Activated CD4-positive, alpha-beta T cell treated with anti-CD3 and anti-CD28 coated beads, Interleukin-2, amount 10 ng/mL, durations not matched to agents 7 days and 5 days (primary cell): Measurements from ENCODE around the gene RPP40. TPM values are rescaled to one million over a fixed set of nuclear protein-coding genes. Genes with fewer than 3 reads are reported as not detected.
"Not testable (repeated sequence)": the region's sequence is repeated elsewhere in the genome, so short reads cannot be mapped to it uniquely, and the experiment has no call there.

Experiments
- CTCF ChIA-PET: fragments of 350-600 bp; sonication (Branson Sonifier 250); formaldehyde crosslinking; loops from one replicate; lab custom pipeline; 2021; ENCODE audit warnings: antibody characterized with exemption; lab: Charles Lee
- POLR2A ChIA-PET: fragments of 350-600 bp; sonication (Branson Sonifier 250); formaldehyde crosslinking; loops from one replicate; lab custom pipeline; 2021; ENCODE audit warnings: antibody characterized with exemption; lab: Charles Lee
- DNase-seq: peaks from one replicate; pipeline ENCODE4 v3.0.0-alpha.2; 2020
- H3K27ac Mint-ChIP-seq: one replicate; pipeline ENCODE4 v1.8.0; 2021; ENCODE audit warnings: mild to moderate bottlenecking, moderate library complexity, mixed read lengths
- H3K27me3 Mint-ChIP-seq: one replicate; pipeline ENCODE4 v1.8.0; 2021; ENCODE audit warnings: mixed read lengths
- H3K36me3 Mint-ChIP-seq: one replicate; pipeline ENCODE4 v1.8.0; 2021; ENCODE audit warnings: low read depth, mixed read lengths
- H3K4me1 Mint-ChIP-seq: one replicate; pipeline ENCODE4 v1.8.0; 2021; ENCODE audit warnings: mixed read lengths
- H3K4me3 Mint-ChIP-seq: one replicate; pipeline ENCODE4 v1.8.0; 2021; ENCODE audit warnings: mild to moderate bottlenecking, moderate library complexity, mixed read lengths
- H3K9me3 Mint-ChIP-seq: one replicate; pipeline ENCODE4 v1.8.0; 2021; ENCODE audit warnings: mixed read lengths
- total RNA-seq, 2 experiments: library from RNA; stranded (reverse); gene quantifications; one replicate each; pipeline ENCODE4 v1.2.3, GENCODE V29; 2021

The RPP40 gene
- 1 to 10 TPM; 5.8 to 6.2 TPM for total RNA-seq

GRCh38 chr6:5003604-5004372, at the start of gene RPP40:
Gene RPP40 (minus strand): TSS chr6:5004037. CDS start chr6:5004002, 35 bp downstream.
- Mint-ChIP-seq H3K27me3 (no peaks in the 10 kb centered on the region), H3K4me3 (peak within 1 kb of the TSS; percentile 88), H3K9me3 (no peaks in the 10 kb centered on the region), H3K27ac (peak within 1 kb of the TSS; percentile 96), H3K4me1 (peaks cover 21% of the 10 kb centered on the region), H3K36me3 (peaks cover 11% of the 10 kb centered on the region)
- CTCF ChIA-PET = interaction anchor here (0.6 to 2.0 kb wide), 14 partner anchors 9 to 401 kb away, joined by 3 to 10 read pairs (median 4); no protein-coding TSS in a partner anchor
- POLR2A ChIA-PET = interaction anchor here (0.5 kb wide), 1 partner anchor 296 kb away, joined by 5 read pairs; no protein-coding TSS in a partner anchor
- peak; percentile 99 for DNase-seq

GRCh38 chr6:5053038-5053437, 49.2 kb upstream of the RPP40 start:
- DNase-seq = no peak
- ChIA-PET POLR2A (no interaction called here), CTCF (no interaction called here)
- H3K9me3 Mint-ChIP-seq = peaks cover 22% of the 10 kb centered on the region
- no peak overlapping the region for H3K4me3 Mint-ChIP-seq
- peaks cover 4% of the 10 kb centered on the region for H3K27me3 Mint-ChIP-seq
- H3K27ac Mint-ChIP-seq = no peak overlapping the region
- H3K36me3 Mint-ChIP-seq = no peaks in the 10 kb centered on the region
- no peaks in the 10 kb centered on the region for H3K4me1 Mint-ChIP-seq

- no peak for DNase-seq
- Mint-ChIP-seq H3K27me3 (peaks cover 4% of the 10 kb centered on the region), H3K9me3 (peaks cover 22% of the 10 kb centered on the region), H3K4me3 (no peak overlapping the region), H3K27ac (no peak overlapping the region), H3K4me1 (no peaks in the 10 kb centered on the region), H3K36me3 (no peaks in the 10 kb centered on the region)
- ChIA-PET CTCF (no interaction called here), POLR2A (no interaction called here)
These were observed 47.6 kb upstream of the RPP40 start for GRCh38 chr6:5051394-5051793.

GRCh38 chr6:5050009-5050408, 46.2 kb upstream of the RPP40 start:
- peaks cover 19% of the 10 kb centered on the region for H3K9me3 Mint-ChIP-seq
- ChIA-PET POLR2A (no interaction called here), CTCF (no interaction called here)
- H3K4me1 Mint-ChIP-seq = no peaks in the 10 kb centered on the region
- H3K36me3 Mint-ChIP-seq = no peaks in the 10 kb centered on the region
- H3K27ac Mint-ChIP-seq = no peak overlapping the region
- peaks cover 2% of the 10 kb centered on the region for H3K27me3 Mint-ChIP-seq
- no peak overlapping the region for H3K4me3 Mint-ChIP-seq
- no peak for DNase-seq

- Mint-ChIP-seq H3K4me3 (no peak overlapping the region), H3K36me3 (no peaks in the 10 kb centered on the region), H3K27ac (no peak overlapping the region), H3K4me1 (no peaks in the 10 kb centered on the region), H3K27me3 (no peaks in the 10 kb centered on the region), H3K9me3 (peaks cover 15% of the 10 kb centered on the region)
- ChIA-PET CTCF (no interaction called here), POLR2A (no interaction called here)
- DNase-seq = no peak
These were observed 42.6 kb upstream of the RPP40 start for GRCh38 chr6:5046430-5046829.

GRCh38 chr6:5045416-5045815, 41.6 kb upstream of the RPP40 start:
- Mint-ChIP-seq H3K27ac (no peak overlapping the region), H3K9me3 (peaks cover 7% of the 10 kb centered on the region), H3K27me3 (no peaks in the 10 kb centered on the region), H3K4me3 (no peak overlapping the region), H3K4me1 (no peaks in the 10 kb centered on the region), H3K36me3 (no peaks in the 10 kb centered on the region)
- ChIA-PET POLR2A (no interaction called here), CTCF (no interaction called here)
- no peak for DNase-seq

GRCh38 chr6:5044866-5045265, 41.0 kb upstream of the RPP40 start:
- ChIA-PET CTCF (no interaction called here), POLR2A (no interaction called here)
- Mint-ChIP-seq H3K4me3 (no peak overlapping the region), H3K9me3 (peaks cover 4% of the 10 kb centered on the region), H3K4me1 (no peaks in the 10 kb centered on the region), H3K27ac (no peak overlapping the region), H3K27me3 (no peaks in the 10 kb centered on the region), H3K36me3 (no peaks in the 10 kb centered on the region)
- no peak for DNase-seq

- ChIA-PET CTCF (no interaction called here), POLR2A (no interaction called here)
- Mint-ChIP-seq H3K4me1 (no peaks in the 10 kb centered on the region), H3K4me3 (no peak overlapping the region), H3K27me3 (no peaks in the 10 kb centered on the region), H3K9me3 (no peaks in the 10 kb centered on the region), H3K27ac (no peak overlapping the region), H3K36me3 (no peaks in the 10 kb centered on the region)
- DNase-seq = no peak
These were observed 38.6 kb upstream of the RPP40 start for GRCh38 chr6:5042436-5042835.

- ChIA-PET POLR2A (no interaction called here), CTCF (no interaction called here)
- Mint-ChIP-seq H3K27me3 (no peaks in the 10 kb centered on the region), H3K4me1 (no peaks in the 10 kb centered on the region), H3K9me3 (no peaks in the 10 kb centered on the region), H3K36me3 (no peaks in the 10 kb centered on the region), H3K27ac (no peak overlapping the region), H3K4me3 (no peak overlapping the region)
- no peak for DNase-seq
These were observed 38.1 kb upstream of the RPP40 start for GRCh38 chr6:5041955-5042354.

- H3K9me3 Mint-ChIP-seq = no peaks in the 10 kb centered on the region
- H3K4me3 Mint-ChIP-seq = no peak overlapping the region
- no peaks in the 10 kb centered on the region for H3K27me3 Mint-ChIP-seq
- H3K4me1 Mint-ChIP-seq = peaks cover 2% of the 10 kb centered on the region
- no peak overlapping the region for H3K27ac Mint-ChIP-seq
- no peak for DNase-seq
- ChIA-PET POLR2A (no interaction called here), CTCF (interaction anchor here (1.1 kb wide), 1 partner anchor 33 kb away, joined by 5 read pairs; the partner anchor contains the start of gene RPP40)
- H3K36me3 Mint-ChIP-seq = no peaks in the 10 kb centered on the region
These were observed 32.4 kb upstream of the RPP40 start for GRCh38 chr6:5036269-5036668.

- H3K9me3 Mint-ChIP-seq = no peaks in the 10 kb centered on the region
- H3K36me3 Mint-ChIP-seq = no peaks in the 10 kb centered on the region
- ChIA-PET CTCF (no interaction called here), POLR2A (no interaction called here)
- H3K27ac Mint-ChIP-seq = no peak overlapping the region
- no peak overlapping the region for H3K4me3 Mint-ChIP-seq
- H3K4me1 Mint-ChIP-seq = peaks cover 8% of the 10 kb centered on the region
- H3K27me3 Mint-ChIP-seq = no peaks in the 10 kb centered on the region
- DNase-seq = no peak
These were observed 30.9 kb upstream of the RPP40 start for GRCh38 chr6:5034736-5035135.

GRCh38 chr6:5034328-5034727, 30.5 kb upstream of the RPP40 start:
- Mint-ChIP-seq H3K27ac (no peak overlapping the region), H3K36me3 (no peaks in the 10 kb centered on the region), H3K27me3 (no peaks in the 10 kb centered on the region), H3K4me1 (peaks cover 8% of the 10 kb centered on the region), H3K4me3 (no peak overlapping the region), H3K9me3 (no peaks in the 10 kb centered on the region)
- ChIA-PET CTCF (no interaction called here), POLR2A (no interaction called here)
- DNase-seq = no peak

GRCh38 chr6:5033214-5033904, 29.5 kb upstream of the RPP40 start:
- H3K36me3 Mint-ChIP-seq, H3K4me1 Mint-ChIP-seq, H3K9me3 Mint-ChIP-seq, H3K4me3 Mint-ChIP-seq, CTCF ChIA-PET, DNase-seq, H3K27ac Mint-ChIP-seq, H3K27me3 Mint-ChIP-seq, POLR2A ChIA-PET: not testable (repeated sequence)
